ENCODE results near the gene RNF4.

RNF4 gene

GRCh38 chr4:2485956-2486355 lies 17.1 kb downstream of the RNF4 start:
- TF ChIP-seq MYC (IDR thresholded peaks at IDR 0.05; ENCODE audit: low read depth, low read length) (no peak), MAX (IDR thresholded peaks at IDR 0.05; ENCODE audit: low read depth, low read length) (0 out of 2 replicates have a peak, but pooled peaks have one; percentile 32)
- H3K4me3 ChIP-seq (ENCODE audit: low read depth, low read length): no peak overlapping the region
- no peak for DNase-seq (ENCODE audit: low read depth)

GRCh38 chr4:2486981-2487380 lies 18.1 kb downstream of the RNF4 start:
- no peak overlapping the region for H3K4me3 ChIP-seq (ENCODE audit: low read depth, low read length)
- TF ChIP-seq CTCF (IDR thresholded peaks at IDR 0.05; ENCODE audit: low read depth, low read length): no peak
- TF ChIP-seq POLR2A (IDR thresholded peaks at IDR 0.05; ENCODE audit: extremely low read depth, insufficient read length): no peak
- no peak for TF ChIP-seq MYC (IDR thresholded peaks at IDR 0.05; ENCODE audit: low read depth, low read length)
- TF ChIP-seq MAX (IDR thresholded peaks at IDR 0.05; ENCODE audit: low read depth, low read length): no peak
- no peak for DNase-seq (ENCODE audit: low read depth)

- DNase-seq (ENCODE audit: low read depth): no peak
- no peak for TF ChIP-seq MAX (IDR thresholded peaks at IDR 0.05; ENCODE audit: low read depth, low read length)
- TF ChIP-seq POLR2A (IDR thresholded peaks at IDR 0.05; ENCODE audit: extremely low read depth, insufficient read length): no peak
- no peak for TF ChIP-seq MYC (IDR thresholded peaks at IDR 0.05; ENCODE audit: low read depth, low read length)
- no peak for TF ChIP-seq CTCF (IDR thresholded peaks at IDR 0.05; ENCODE audit: low read depth, low read length)
- no peak overlapping the region for H3K4me3 ChIP-seq (ENCODE audit: low read depth, low read length)
Measured at GRCh38 chr4:2487632-2488031, 18.7 kb downstream of the RNF4 start.

GRCh38 chr4:2489081-2489805 lies 20.3 kb downstream of the RNF4 start:
- no peak overlapping the region for H3K4me3 ChIP-seq (ENCODE audit: low read depth, low read length)
- no peak for DNase-seq (ENCODE audit: low read depth)
- TF ChIP-seq POLR2A (IDR thresholded peaks at IDR 0.05; ENCODE audit: extremely low read depth, insufficient read length): no peak

GRCh38 chr4:2489841-2490552 lies 21.1 kb downstream of the RNF4 start:
- no peak overlapping the region for H3K4me3 ChIP-seq (ENCODE audit: low read depth, low read length)
- no peak for DNase-seq (ENCODE audit: low read depth)
- TF ChIP-seq MAX (IDR thresholded peaks at IDR 0.05; ENCODE audit: low read depth, low read length) (no peak), MYC (IDR thresholded peaks at IDR 0.05; ENCODE audit: low read depth, low read length) (no peak), POLR2A (IDR thresholded peaks at IDR 0.05; ENCODE audit: extremely low read depth, insufficient read length) (no peak), CTCF (IDR thresholded peaks at IDR 0.05; ENCODE audit: low read depth, low read length) (no peak)

- no peak overlapping the region for H3K4me3 ChIP-seq (ENCODE audit: low read depth, low read length)
- no peak for TF ChIP-seq MYC (IDR thresholded peaks at IDR 0.05; ENCODE audit: low read depth, low read length)
- TF ChIP-seq CTCF (IDR thresholded peaks at IDR 0.05; ENCODE audit: low read depth, low read length): no peak
- no peak for TF ChIP-seq MAX (IDR thresholded peaks at IDR 0.05; ENCODE audit: low read depth, low read length)
- TF ChIP-seq POLR2A (IDR thresholded peaks at IDR 0.05; ENCODE audit: extremely low read depth, insufficient read length): no peak
Measured at GRCh38 chr4:2492970-2493369, 24.1 kb downstream of the RNF4 start.

More at GRCh38 chr4:2492970-2493369, 24.1 kb downstream of the RNF4 start:
- no peak for DNase-seq (ENCODE audit: low read depth)
